GOT3 (cell line): ENCODE data around the gene SNX20.

Source experiments
- DNase-seq: peaks from one replicate; lab custom pipeline; 2025; ENCODE audit warnings: mixed read lengths; lab: John Stamatoyannopoulos, UW

The SNX20 gene

GRCh38 chr16:50657241-50657640 is 23.9 kb downstream of the SNX20 start:
- DNase-seq, result no peak

- DNase-seq, result no peak
Measured at GRCh38 chr16:50655558-50656055, 25.5 kb downstream of the SNX20 start.

GRCh38 chr16:50653633-50654519 is 27.2 kb downstream of the SNX20 start:
- DNase-seq, result no peak

GRCh38 chr16:50652836-50653425 is 28.2 kb downstream of the SNX20 start:
- no peak for DNase-seq

- no peak for DNase-seq
Measured at GRCh38 chr16:50651835-50652438, 29.2 kb downstream of the SNX20 start.

GRCh38 chr16:50646345-50646744 is 34.8 kb downstream of the SNX20 start:
- DNase-seq, result no peak

- no peak for DNase-seq
Measured at GRCh38 chr16:50645563-50646220, 35.4 kb downstream of the SNX20 start.

- DNase-seq, result no peak
Measured at GRCh38 chr16:50644729-50645128, 36.4 kb downstream of the SNX20 start.

- no peak for DNase-seq
Measured at GRCh38 chr16:50644245-50644644, 36.9 kb downstream of the SNX20 start.

GRCh38 chr16:50643192-50643591 is 37.9 kb downstream of the SNX20 start:
- no peak for DNase-seq

GRCh38 chr16:50642349-50642748 is 38.8 kb downstream of the SNX20 start:
- no peak for DNase-seq

- DNase-seq, result no peak
Measured at GRCh38 chr16:50641818-50642187, 39.3 kb downstream of the SNX20 start.

GRCh38 chr16:50640919-50641817 is 39.9 kb downstream of the SNX20 start:
- no peak for DNase-seq

GRCh38 chr16:50640391-50640790 is 40.7 kb downstream of the SNX20 start:
- DNase-seq, result no peak

GRCh38 chr16:50638816-50639670 is 42.1 kb downstream of the SNX20 start:
- no peak for DNase-seq

- no peak for DNase-seq
Measured at GRCh38 chr16:50637716-50638602, 43.2 kb downstream of the SNX20 start.

GRCh38 chr16:50636753-50637374 is 44.2 kb downstream of the SNX20 start:
- DNase-seq, result no peak

GRCh38 chr16:50635505-50636392 is 45.4 kb downstream of the SNX20 start:
- DNase-seq, result no peak
